ENCODE results near the gene TUBA4B.

TUBA4B gene

GRCh38 chr2:219252900-219253752, at the start of gene TUBA4B:
Gene TUBA4B (plus strand): TSS chr2:219253243. CDS start chr2:219253408, 165 bp downstream.
- peak; percentile 37 for DNase-seq

GRCh38 chr2:219204425-219205164, 48.4 kb upstream of the TUBA4B start:
- no peak for DNase-seq

DNA sequence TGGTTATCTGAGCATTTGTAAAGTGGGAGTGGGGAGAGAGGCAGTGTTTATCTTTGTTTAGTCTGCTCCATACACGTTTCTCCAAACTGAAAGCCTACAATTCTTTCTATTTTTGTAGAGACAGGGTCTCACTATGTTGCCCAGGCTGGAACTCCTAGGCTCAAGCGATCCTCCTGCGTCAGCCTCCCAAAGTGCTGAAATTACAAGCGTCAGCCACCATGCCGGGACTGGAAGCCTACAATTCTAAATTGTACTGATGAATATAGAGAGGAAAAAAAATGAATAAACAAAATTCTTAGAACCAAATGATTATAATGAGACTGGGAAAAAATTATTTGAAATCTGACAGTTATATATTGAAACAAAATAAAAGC, 47.9 kb upstream of the TUBA4B start:
- DNase-seq, result no peak

DNA sequence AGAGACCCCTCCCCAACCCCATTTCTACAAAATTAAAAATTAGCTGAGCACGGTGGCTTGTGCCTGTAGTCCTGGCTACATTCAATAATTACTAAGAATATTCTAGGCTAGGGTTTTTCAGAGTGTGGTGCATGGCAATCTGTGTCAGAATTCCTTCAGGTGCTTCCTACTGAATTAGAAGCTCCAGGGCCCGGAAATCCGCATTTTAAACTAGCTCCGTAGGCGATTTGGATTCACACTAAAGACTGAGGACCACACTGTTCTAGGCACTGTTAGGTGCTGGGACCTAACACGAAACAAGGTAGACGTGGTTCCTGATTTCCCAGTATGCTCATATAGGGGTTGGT, 47.1 kb upstream of the TUBA4B start:
- no peak for DNase-seq

DNA sequence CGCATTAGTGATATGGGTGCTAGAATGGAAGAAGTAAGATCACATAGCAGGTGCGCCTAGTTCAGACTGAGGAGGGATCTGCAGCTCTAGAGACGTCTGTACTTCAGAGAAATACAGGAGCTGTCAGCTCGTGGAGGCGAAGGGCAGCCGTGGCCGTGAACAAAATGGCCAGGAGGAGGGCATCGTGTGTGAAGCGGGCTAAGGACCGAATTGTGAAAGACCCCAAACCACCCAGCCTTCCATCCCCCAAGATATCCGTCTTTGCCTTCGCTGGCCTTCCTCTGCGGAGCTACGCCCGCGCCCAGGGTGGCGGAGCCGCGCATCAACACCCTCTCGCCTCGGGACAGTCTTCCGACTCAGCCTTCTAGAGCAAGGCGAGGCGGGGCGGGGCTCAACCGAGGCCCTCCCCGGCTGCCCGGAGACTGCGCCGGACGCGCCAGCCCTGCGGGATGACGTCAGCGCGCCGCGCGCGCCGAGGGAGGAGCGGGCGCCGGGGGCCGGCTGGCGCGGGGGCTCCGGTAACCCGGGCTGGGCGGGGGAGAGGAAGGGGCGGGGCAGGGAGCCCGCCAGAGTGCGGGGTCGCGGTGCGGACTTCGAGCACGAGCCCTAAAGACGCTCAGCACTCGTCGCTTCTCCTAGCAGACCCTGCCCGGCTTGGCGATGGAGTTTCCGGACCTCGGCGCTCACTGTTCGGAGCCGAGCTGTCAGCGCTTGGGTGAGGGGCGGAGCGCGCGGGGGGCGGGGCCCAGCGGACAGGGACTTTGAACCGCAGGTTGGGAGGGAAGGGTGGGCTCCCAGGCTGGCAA, 46.5 kb upstream of the TUBA4B start, which contains the start of gene ZFAND2B:
ZFAND2B (plus strand) TSS at position 455 of the 806 bp plus-strand sequence; CDS start at position 661, 206 bp downstream.
- peak; percentile 90 for DNase-seq

GRCh38 chr2:219207134-219207883, 45.7 kb upstream of the TUBA4B start:
- no peak for DNase-seq

DNA sequence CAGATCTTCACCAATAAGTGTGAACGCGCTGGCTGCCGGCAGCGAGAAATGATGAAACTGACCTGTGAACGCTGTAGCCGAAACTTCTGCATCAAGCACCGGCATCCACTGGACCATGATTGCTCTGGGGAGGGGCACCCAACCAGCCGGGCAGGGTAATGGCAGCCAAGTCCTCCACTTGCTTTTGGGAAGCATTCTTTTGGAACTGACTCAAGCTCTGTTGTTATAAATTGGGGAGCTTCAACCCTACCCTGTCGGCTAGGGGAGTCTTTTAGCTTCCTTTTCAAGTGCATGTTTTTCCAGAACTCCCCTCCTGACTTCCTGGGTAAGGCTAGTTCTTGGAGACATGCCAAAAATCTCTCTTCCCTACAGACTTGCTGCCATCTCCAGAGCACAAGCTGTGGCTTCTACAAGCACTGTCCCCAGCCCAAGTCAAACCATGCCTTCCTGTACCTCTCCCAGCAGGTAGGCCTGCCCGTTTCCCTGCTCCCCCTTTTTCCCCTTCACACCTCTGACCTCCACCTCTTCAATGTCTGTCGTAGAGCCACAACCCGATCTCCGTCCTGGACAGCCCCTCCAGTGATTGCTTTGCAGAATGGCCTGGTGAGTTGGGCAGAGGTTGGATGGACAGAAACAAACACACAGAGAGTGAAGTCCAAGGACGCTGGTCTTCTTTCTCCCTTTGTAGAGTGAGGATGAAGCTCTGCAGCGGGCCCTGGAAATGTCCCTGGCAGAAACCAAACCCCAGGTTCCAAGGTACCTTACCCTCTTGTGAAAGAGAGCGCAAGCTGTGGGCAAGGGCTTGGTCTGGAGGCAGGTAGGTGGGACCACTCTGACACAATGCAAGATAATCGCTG, 44.9 kb upstream of the TUBA4B start:
- DNase-seq, result peak; percentile 53

DNA sequence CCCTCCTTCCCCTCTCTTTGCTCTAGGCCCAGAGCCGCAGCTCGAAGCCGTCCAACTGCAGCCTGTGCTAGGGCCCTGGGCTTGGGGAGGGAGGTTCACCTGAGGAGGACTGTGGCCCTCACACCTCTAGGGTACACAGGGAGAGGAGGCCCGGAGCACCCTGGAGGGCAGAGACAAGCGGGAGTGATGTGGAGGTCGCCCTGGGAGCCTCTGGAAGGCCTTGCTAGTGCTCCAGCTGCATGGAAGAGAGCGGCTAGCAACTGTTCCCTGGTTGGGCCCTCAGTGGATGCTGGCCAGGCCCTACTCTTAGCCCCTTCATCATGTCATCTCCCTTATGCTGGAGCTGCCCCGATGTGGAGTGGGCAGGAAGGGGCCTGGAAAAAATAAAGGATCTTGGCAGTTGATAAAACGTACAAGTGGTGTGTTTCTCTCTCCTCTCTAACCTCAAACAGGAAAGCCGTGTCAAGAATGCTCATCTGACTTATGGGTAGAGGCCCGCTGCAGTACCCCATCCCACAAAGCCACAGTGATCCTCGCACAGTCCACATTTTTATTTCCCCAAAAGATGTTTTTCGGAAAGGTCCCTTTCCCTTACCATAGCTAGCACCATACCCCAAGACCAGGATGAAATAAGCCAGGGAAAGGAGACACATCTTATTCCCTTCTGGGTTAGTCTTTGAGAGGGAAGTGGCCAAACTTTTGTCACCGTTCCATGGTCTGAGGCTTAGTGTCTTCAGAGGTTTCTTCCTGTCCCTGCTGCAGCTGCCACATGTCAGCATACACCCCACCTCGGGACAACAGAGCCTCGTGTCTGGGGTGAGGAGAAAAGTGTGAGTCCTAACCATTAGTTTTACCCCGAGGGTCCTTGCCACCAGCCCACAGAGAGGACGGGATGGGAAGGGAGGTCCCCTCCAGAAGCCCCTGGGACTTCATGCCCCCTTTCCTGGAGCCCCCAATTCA, 43.5 kb upstream of the TUBA4B start:
- DNase-seq, result no peak

GRCh38 chr2:219210196-219210885, 42.7 kb upstream of the TUBA4B start:
- no peak for DNase-seq

DNA sequence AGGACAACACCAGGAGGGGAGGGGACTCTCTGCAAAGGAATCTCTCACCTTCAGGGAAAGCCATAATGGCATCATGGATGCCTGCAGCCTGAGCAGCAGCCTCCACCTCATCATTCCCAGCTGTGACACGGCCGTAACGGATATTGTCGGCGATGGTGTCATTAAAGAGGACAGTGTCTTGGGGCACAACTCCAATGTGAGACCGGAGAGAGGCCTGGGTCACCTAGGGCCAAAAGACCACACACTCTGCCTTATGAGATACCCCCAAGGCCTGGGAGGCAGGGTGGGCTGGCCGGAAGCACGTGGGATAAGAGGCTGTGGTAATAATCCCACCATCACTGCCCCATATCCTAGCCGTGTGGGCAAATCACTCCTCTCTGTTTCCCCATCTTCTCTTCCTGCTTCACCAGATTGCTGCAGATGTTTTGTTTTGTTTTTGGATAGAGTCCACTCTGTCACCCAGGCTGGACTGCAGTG, 42.1 kb upstream of the TUBA4B start:
- DNase-seq, result no peak

- no peak for DNase-seq
Measured at GRCh38 chr2:219213026-219213415, 40.0 kb upstream of the TUBA4B start.

GRCh38 chr2:219213486-219214071, 39.5 kb upstream of the TUBA4B start:
- DNase-seq, result no peak

- DNase-seq, result no peak
Measured at GRCh38 chr2:219214141-219214540, 38.9 kb upstream of the TUBA4B start.

GRCh38 chr2:219214786-219215185, 38.3 kb upstream of the TUBA4B start:
- DNase-seq, result no peak

DNA sequence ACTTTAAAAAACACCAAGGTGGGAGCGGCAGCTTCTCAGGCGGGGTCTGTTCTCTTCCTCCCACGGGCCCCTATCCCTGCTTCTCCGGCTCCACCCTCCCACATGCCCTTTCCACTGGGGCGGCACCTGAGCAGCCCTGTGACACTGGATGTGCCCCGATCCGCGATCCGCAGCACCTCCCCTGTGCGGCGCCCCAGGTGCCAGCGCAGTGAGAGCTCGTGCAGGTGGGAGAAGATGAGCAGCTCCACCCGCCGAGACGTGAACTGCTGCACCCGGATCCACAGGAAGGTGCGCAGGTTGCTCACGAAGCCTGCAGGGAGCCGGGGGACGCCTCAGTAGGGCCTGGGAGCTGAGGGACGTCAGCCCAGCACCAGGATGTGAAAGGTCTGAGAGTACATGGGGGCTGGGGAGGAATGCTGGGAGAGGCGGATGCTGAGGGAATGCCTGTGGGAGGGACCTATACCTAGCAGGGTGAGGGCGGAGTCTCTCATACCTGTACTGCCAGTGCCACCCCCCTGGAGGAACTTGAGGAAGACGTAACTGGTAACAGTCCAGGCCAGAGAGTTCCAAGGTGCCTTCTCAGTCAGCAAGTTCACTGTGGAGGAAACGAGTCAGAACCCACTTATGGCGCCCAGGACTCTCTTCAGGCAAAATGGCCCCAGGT, 37.0 kb upstream of the TUBA4B start:
- no peak for DNase-seq

GRCh38 chr2:219216535-219216915, 36.5 kb upstream of the TUBA4B start:
- no peak for DNase-seq

DNA sequence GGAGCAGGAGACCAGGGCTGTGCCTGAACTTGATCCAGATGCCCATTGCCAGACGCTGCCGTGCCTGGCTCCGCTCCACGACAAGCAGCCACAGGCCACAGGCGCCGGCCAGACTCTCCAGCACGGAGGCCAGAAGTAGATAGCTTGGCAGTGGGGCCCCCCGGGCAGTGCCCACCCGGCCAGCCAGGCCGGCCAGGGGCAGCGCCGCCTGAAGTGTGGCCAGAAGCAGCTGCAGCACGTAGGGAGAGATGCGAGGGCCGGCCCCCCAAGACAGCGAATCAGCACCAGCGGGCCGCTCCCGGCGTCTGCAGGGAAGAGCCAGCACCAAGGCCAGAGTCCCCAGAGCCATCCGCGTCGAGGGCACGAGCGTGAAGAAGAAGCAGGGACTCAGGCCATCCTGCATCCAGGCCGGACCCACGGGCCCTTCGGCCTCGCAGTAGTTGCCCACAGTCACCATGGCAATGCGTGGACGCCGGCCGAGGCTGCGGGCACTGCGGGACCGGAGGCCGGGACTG, 34.8 kb upstream of the TUBA4B start:
- DNase-seq, result peak; percentile 70
